Measurements from ENCODE around the gene SMIM24. TPM values are rescaled to one million over a fixed set of nuclear protein-coding genes. Genes with fewer than 3 reads are reported as not detected.

SMIM24 gene
- total RNA-seq, 1 experiment from 2014 or later: not detected

Other genes with a start within 250 kb of the SMIM24 start
- gene NFIC, start 113.9 kb downstream of the SMIM24 start, total RNA-seq (2014; rRNA removed; shearing (Covaris generic)): 19.9 and 27.6 TPM in 2 replicates
- not detected in 2 replicates for gene SMIM44, start 2.9 kb upstream of the SMIM24 start, total RNA-seq (2014; rRNA removed; shearing (Covaris generic))
- 29.4 and 40.5 TPM in 2 replicates for gene DOHH, start 20.1 kb upstream of the SMIM24 start, total RNA-seq (2014; rRNA removed; shearing (Covaris generic))
- gene FZR1, start 25.8 kb upstream of the SMIM24 start, total RNA-seq (2014; rRNA removed; shearing (Covaris generic)): 39.3 and 53.4 TPM in 2 replicates
- gene TEKTIP1, start 58.6 kb upstream of the SMIM24 start, total RNA-seq (2014; rRNA removed; shearing (Covaris generic)): 0.26 TPM in 1 of 2 replicates, not detected in the other
- 124 and 132 TPM in 2 replicates for gene MFSD12, start 77.1 kb upstream of the SMIM24 start, total RNA-seq (2014; rRNA removed; shearing (Covaris generic))
- gene HMG20B, start 92.4 kb upstream of the SMIM24 start, total RNA-seq (2014; rRNA removed; shearing (Covaris generic)): 229 and 260 TPM in 2 replicates
- 9.2 and 13.1 TPM in 2 replicates for gene GIPC3, start 105.0 kb upstream of the SMIM24 start, total RNA-seq (2014; rRNA removed; shearing (Covaris generic))
- not detected in 2 replicates for gene TBXA2R, start 126.3 kb upstream of the SMIM24 start, total RNA-seq (2014; rRNA removed; shearing (Covaris generic))
- gene CACTIN, start 146.3 kb upstream of the SMIM24 start, total RNA-seq (2014; rRNA removed; shearing (Covaris generic)): 29.3 and 45.2 TPM in 2 replicates
- gene PIP5K1C, start 219.9 kb upstream of the SMIM24 start, total RNA-seq (2014; rRNA removed; shearing (Covaris generic)): 15.9 and 21.1 TPM in 2 replicates
- not detected in 2 replicates for gene TJP3, start 227.9 kb upstream of the SMIM24 start, total RNA-seq (2014; rRNA removed; shearing (Covaris generic))

All from SJSA1 (cell line).